OCI-LY7 (cell line): ENCODE data around the gene B4GALNT2.

Experiments
- EZH2phosphoT487 ChIP-seq: fragments of 200-600 bp; sonication (generic); IDR thresholded peaks from 2 replicates; pipeline ENCODE4 v1.6.1; 2018; ENCODE audit warnings: low read depth, borderline replicate concordance, mild to moderate bottlenecking, mixed run types, antibody characterized with exemption, low read length, moderate library complexity, mixed read lengths
- TF ChIP-seq, protein P1 (sequence below): fragments of 200-600 bp; sonication (generic); conservative IDR thresholded peaks from 2 replicates; pipeline ENCODE4 v1.5.1; 2014; ENCODE audit warnings: mild to moderate bottlenecking, antibody characterized with exemption, low read length, moderate library complexity, mixed read lengths

DNA sequence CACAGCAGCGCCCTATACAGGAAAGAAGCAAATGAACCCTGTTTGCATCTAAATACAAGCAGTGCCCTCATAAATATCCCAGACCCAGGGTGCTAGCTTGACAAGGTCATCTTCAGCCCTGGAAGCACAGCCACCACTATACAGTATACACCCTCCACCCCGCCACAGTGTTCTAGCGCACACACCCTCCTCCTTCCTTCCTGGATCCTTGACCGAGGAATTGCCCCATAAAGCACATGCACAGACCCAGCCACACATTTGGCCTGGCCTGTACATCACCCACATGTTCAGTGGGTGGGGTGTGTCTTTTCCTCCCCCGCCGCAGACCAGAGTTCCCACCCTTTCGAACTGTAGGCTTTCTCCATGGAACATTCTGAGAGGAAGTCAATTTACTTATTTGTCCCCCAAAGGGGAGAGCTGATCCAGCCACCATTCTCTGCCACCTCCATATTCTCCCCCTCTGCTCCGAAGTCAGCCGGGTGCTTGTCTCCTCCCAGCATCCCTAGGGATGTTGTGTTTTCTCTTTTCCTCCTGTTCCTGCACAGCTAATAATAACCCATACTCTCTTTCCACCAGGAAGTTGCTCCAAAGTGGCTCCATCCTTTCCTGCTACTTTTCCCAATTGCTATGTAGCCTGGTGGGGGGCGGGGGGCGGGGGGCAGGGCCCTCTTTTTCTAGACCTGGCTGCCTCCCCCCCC, 84.5 kb downstream of the B4GALNT2 start:
- TF ChIP-seq, protein P1, sequence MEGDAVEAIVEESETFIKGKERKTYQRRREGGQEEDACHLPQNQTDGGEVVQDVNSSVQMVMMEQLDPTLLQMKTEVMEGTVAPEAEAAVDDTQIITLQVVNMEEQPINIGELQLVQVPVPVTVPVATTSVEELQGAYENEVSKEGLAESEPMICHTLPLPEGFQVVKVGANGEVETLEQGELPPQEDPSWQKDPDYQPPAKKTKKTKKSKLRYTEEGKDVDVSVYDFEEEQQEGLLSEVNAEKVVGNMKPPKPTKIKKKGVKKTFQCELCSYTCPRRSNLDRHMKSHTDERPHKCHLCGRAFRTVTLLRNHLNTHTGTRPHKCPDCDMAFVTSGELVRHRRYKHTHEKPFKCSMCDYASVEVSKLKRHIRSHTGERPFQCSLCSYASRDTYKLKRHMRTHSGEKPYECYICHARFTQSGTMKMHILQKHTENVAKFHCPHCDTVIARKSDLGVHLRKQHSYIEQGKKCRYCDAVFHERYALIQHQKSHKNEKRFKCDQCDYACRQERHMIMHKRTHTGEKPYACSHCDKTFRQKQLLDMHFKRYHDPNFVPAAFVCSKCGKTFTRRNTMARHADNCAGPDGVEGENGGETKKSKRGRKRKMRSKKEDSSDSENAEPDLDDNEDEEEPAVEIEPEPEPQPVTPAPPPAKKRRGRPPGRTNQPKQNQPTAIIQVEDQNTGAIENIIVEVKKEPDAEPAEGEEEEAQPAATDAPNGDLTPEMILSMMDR, result no peak
- TF ChIP-seq EZH2phosphoT487, result no peak
